ENCODE measurements around the gene USP6NL.

DNA sequence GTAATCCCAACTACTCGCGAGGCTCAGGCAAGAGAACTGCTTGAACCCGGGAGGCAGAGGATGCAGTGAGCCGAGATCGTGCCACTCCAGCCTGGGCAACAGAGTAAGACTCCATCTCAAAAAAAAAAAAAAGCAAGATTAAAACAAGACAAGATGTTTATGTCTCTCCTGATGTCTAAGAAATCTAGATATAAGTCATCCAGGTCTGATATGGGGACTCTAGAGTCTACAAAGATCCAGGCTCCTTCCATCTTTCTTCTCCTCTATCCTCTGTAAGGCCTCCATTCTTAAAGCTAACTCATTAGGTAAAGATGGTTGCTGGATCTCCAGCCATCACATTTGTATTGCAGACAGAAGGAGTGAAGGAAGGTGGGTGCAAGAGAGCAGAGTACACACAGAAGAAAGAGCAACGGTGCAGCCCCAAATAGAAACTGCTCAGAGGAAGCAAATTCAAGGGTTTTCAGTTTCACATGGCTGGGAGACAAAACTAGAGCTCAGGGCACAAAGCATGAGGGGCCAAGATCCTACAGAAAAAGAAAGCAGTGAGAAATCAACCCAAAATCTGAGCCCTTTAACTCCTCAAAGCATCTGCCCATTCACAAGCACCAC is 57.6 kb downstream of the USP6NL start:
- TF ChIP-seq SIN3A (IDR thresholded peaks at IDR 0.05; ENCODE audit: borderline replicate concordance in 2 of 2, control insufficient read depth in 1 of 2, low read depth in 2 of 2, low read length in 2 of 2) = no peak
- no peak for TF ChIP-seq NFIX (CRISPR knock-in tag; IDR thresholded peaks at IDR 0.05; ENCODE audit: low read depth)
- TF ChIP-seq, protein P1, sequence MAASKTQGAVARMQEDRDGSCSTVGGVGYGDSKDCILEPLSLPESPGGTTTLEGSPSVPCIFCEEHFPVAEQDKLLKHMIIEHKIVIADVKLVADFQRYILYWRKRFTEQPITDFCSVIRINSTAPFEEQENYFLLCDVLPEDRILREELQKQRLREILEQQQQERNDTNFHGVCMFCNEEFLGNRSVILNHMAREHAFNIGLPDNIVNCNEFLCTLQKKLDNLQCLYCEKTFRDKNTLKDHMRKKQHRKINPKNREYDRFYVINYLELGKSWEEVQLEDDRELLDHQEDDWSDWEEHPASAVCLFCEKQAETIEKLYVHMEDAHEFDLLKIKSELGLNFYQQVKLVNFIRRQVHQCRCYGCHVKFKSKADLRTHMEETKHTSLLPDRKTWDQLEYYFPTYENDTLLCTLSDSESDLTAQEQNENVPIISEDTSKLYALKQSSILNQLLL (CRISPR knock-in tag; IDR thresholded peaks at IDR 0.05; ENCODE audit: borderline replicate concordance) = no peak
- TF ChIP-seq POLR2A (conservative IDR thresholded peaks at IDR 0.05) = no peak
